ENCODE results near the gene TNFRSF4. TPM values are rescaled to one million over a fixed set of nuclear protein-coding genes. Genes with fewer than 3 reads are reported as not detected.

TNFRSF4 gene
- total and polyA plus RNA-seq, 9 of the 15 experiments (the other 6 are each of a cell fraction or from before 2014, with no cell fraction given) = 0.07 to 0.44 (median 0.19) TPM; not detected in 5

DNA sequence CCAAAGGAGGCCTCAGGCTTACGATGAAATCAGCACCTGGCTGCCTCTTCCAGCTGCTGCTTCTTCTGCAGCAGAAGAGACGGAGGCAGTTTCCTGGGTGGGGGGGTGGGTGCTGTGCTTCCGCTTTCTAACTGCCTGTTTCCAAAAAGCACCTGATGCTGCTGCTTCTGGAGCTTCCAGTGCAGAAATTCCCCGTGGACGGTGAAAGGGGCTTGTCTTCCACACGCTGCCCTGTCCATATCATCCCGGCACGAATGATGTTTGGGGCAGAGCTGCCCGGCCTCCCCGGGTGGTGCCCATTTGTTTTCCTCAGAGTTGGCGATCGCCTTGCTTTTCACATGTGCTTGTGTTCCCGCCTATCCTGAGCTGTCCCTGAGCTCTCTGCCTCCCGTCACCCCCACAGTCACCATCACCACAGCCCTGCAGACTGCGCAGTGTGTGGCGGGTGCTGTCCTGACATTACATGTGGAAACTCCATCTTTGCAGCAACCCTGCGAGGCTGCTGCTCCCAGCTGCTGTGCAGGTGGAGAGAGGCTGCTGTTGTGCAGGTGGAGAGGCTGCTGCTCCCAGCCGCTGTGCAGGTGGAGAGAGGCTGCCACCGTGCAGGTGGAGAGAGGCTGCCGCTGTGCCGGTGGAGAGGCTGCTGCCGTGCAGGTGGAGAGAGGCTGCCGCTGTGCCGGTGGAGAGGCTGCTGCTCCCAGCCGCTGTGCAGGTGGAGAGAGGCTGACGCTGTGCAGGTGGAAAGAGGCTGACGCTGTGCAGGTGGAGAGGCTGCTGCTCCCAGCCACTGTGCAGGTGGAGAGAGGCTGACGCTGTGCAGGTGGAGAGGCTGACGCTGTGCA, 38.5 kb downstream of the TNFRSF4 start:
- H3K4me1 ChIP-seq (replicated peaks in 1 of 2; ENCODE audit: control insufficient read depth in 2 of 2, insufficient read depth in 2 of 2, low read length in 2 of 2) = peaks cover 0 to 67% of the 10 kb centered on the region in 2 experiments; a peak in 2 of 5 replicates
- H3K27ac ChIP-seq (ENCODE audit: extremely low read depth, low read depth, low read length) = no peak overlapping the region
- ChIA-PET POLR2A (interaction anchor here (0.8 to 1.1 kb wide), 2 partner anchors 11 to 22 kb away, joined by 3 to 4 read pairs; no protein-coding TSS in a partner anchor), CTCF (ENCODE audit: low intra/inter-chr PET ratio) (no interaction called here)
- peak overlapping the region; percentile 30; the same call in 1 of the 2 replicates for H3K4me2 ChIP-seq (ENCODE audit: insufficient read depth, low read length)
- DNase-seq (ENCODE audit: extremely low read depth in 1 of 4, low spot score in 3 of 4) (peak in 1 of 4 experiments; percentile 5), ATAC-seq (no peak), FAIRE-seq (no peak)
- H4K20me1 ChIP-seq (replicated peaks; ENCODE audit: control insufficient read depth, insufficient read depth, low read length) = no peaks in the 10 kb centered on the region; the same call in 1 of the 2 replicates
- no peak overlapping the region for H2AFZ ChIP-seq (ENCODE audit: low read depth, low read length)
- H3K9me1 ChIP-seq (ENCODE audit: control insufficient read depth, insufficient read depth, low read length) = no peaks in the 10 kb centered on the region
- WGBS (ENCODE audit: insufficient coverage, low coverage, missing lambda C conversion rate) = 26% methylated on average over 29 of the region's 29 CpGs
- in situ Hi-C loops (cut with MboI) (no loop called here), intact Hi-C loops (cut with micrococcal nuclease) (no loop called here)
- H3K36me3 ChIP-seq (ENCODE audit: control insufficient read depth, insufficient read depth, low read length) = no peaks in the 10 kb centered on the region
- H3K4me3 ChIP-seq = no peak overlapping the region
- 0 out of 2 replicates have a peak, but pooled peaks cover 1% of the 10 kb centered on the region for H3K9me3 ChIP-seq (replicated peaks; ENCODE audit: control insufficient read depth, insufficient read depth, low read depth, low read length)
- H3K9ac ChIP-seq (ENCODE audit: insufficient read depth in 1 of 2, low read depth in 2 of 2, low read length in 2 of 2) = no peak overlapping the region
- H3K27me3 ChIP-seq (ENCODE audit: control insufficient read depth in 2 of 2, insufficient read depth in 2 of 2, low read length in 2 of 2) = peaks cover 53 to 87% of the 10 kb centered on the region in 2 experiments
- BruUV-seq (replicated peaks) = no TSS peak
- H3K79me2 ChIP-seq (ENCODE audit: control insufficient read depth, insufficient read depth, low read length) = no peaks in the 10 kb centered on the region
- TF ChIP-seq CC2D1A (IDR thresholded peaks at IDR 0.05) (no peak), SAFB (IDR thresholded peaks at IDR 0.05; ENCODE audit: borderline replicate concordance, low read depth, low read length) (no peak), ZKSCAN3 (CRISPR knock-in tag; IDR thresholded peaks at IDR 0.05) (no peak), ZNF699 (CRISPR knock-in tag; IDR thresholded peaks at IDR 0.05; ENCODE audit: insufficient replicate concordance) (no peak), KHSRP (IDR thresholded peaks at IDR 0.05) (no peak), KLF6 (CRISPR knock-in tag; IDR thresholded peaks at IDR 0.05; ENCODE audit: borderline replicate concordance) (no peak), FOXJ2 (tag; IDR thresholded peaks at IDR 0.05) (no peak), KAT7 (CRISPR knock-in tag; IDR thresholded peaks at IDR 0.05; ENCODE audit: borderline replicate concordance) (no peak), GABPB2 (CRISPR knock-in tag; conservative IDR thresholded peaks at IDR 0.05) (no peak), SMARCA4 (IDR thresholded peaks at IDR 0.05) (no peak), ZNF785 (CRISPR knock-in tag; IDR thresholded peaks at IDR 0.05) (no peak), ZKSCAN8 (CRISPR knock-in tag; IDR thresholded peaks at IDR 0.05) (no peak), CBX5 (IDR thresholded peaks at IDR 0.05; ENCODE audit: borderline replicate concordance, low read depth) (peak; percentile 17; the same call in 1 of the 2 replicates), ZNF57 (CRISPR knock-in tag; IDR thresholded peaks at IDR 0.05) (no peak), RHOXF2B (CRISPR knock-in tag; conservative IDR thresholded peaks at IDR 0.05) (no peak), ZNF77 (CRISPR knock-in tag; IDR thresholded peaks at IDR 0.05) (no peak), PHF21A (IDR thresholded peaks at IDR 0.05; ENCODE audit: borderline replicate concordance, low read depth) (no peak)
- TF ChIP-seq, protein P1, sequence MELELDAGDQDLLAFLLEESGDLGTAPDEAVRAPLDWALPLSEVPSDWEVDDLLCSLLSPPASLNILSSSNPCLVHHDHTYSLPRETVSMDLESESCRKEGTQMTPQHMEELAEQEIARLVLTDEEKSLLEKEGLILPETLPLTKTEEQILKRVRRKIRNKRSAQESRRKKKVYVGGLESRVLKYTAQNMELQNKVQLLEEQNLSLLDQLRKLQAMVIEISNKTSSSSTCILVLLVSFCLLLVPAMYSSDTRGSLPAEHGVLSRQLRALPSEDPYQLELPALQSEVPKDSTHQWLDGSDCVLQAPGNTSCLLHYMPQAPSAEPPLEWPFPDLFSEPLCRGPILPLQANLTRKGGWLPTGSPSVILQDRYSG (tag; conservative IDR thresholded peaks at IDR 0.05; ENCODE audit: low read depth) = no peak
- TF ChIP-seq, protein P2, sequence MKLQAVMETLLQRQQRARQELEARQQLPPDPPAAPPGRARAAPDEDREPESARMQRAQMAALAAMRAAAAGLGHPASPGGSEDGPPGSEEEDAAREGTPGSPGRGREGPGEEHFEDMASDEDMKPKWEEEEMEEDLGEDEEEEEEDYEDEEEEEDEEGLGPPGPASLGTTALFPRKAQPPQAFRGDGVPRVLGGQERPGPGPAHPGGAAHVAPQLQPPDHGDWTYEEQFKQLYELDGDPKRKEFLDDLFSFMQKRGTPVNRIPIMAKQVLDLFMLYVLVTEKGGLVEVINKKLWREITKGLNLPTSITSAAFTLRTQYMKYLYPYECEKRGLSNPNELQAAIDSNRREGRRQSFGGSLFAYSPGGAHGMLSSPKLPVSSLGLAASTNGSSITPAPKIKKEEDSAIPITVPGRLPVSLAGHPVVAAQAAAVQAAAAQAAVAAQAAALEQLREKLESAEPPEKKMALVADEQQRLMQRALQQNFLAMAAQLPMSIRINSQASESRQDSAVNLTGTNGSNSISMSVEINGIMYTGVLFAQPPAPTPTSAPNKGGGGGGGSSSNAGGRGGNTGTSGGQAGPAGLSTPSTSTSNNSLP (IDR thresholded peaks at IDR 0.05; ENCODE audit: borderline replicate concordance, low read depth, low read length) = no peak
- TF ChIP-seq, protein P3, sequence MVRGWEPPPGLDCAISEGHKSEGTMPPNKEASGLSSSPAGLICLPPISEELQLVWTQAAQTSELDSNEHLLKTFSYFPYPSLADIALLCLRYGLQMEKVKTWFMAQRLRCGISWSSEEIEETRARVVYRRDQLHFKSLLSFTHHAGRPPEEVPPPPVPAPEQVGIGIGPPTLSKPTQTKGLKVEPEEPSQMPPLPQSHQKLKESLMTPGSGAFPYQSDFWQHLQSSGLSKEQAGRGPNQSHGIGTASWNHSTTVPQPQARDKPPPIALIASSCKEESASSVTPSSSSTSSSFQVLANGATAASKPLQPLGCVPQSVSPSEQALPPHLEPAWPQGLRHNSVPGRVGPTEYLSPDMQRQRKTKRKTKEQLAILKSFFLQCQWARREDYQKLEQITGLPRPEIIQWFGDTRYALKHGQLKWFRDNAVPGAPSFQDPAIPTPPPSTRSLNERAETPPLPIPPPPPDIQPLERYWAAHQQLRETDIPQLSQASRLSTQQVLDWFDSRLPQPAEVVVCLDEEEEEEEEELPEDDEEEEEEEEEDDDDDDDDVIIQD (CRISPR knock-in tag; IDR thresholded peaks at IDR 0.05) = no peak

All from K562 (cell line).